DOHH2 (cell line): Measurements from ENCODE around the gene CBFA2T2.

ENCODE experiments used
- EZH2phosphoT487 ChIP-seq: fragments of 200-600 bp; sonication (generic); IDR thresholded peaks from 2 replicates; pipeline ENCODE4 v1.6.1; 2017; ENCODE audit warnings: borderline replicate concordance, mild to moderate bottlenecking, antibody characterized with exemption, low read length, moderate library complexity, mixed read lengths
- TF ChIP-seq, protein P1 (sequence below): fragments of 200-600 bp; sonication (generic); IDR thresholded peaks from one replicate; pipeline ENCODE4 v1.5.1; 2014; ENCODE audit warnings: antibody characterized with exemption, mild to moderate bottlenecking, low read depth, low read length; ENCODE audit not compliant: poor library complexity, severe bottlenecking

DNA sequence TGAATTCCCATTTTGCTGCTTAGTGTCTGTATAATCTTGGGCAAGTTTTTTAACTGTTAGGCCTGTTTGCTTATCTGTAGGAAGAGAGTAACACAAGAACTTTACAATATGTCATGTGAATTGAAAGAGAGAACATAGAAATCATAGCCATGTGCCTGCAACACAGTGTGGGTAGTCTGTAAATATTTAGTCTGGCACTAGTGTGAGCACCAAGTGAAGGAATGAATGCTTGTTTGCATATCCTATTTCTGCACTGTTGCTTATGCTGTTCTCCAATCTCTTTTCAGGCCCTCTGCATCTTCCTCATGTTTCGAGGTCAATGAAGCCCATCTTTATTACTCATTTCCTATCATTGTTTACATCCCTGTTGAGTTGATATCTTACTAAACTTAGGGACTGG is 49.2 kb downstream of the CBFA2T2 start:
- TF ChIP-seq, protein P1, sequence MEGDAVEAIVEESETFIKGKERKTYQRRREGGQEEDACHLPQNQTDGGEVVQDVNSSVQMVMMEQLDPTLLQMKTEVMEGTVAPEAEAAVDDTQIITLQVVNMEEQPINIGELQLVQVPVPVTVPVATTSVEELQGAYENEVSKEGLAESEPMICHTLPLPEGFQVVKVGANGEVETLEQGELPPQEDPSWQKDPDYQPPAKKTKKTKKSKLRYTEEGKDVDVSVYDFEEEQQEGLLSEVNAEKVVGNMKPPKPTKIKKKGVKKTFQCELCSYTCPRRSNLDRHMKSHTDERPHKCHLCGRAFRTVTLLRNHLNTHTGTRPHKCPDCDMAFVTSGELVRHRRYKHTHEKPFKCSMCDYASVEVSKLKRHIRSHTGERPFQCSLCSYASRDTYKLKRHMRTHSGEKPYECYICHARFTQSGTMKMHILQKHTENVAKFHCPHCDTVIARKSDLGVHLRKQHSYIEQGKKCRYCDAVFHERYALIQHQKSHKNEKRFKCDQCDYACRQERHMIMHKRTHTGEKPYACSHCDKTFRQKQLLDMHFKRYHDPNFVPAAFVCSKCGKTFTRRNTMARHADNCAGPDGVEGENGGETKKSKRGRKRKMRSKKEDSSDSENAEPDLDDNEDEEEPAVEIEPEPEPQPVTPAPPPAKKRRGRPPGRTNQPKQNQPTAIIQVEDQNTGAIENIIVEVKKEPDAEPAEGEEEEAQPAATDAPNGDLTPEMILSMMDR: no peak
- no peak for TF ChIP-seq EZH2phosphoT487
